DMS153 (cell line): ENCODE measurements around the gene PPM1N.
A peak's percentile ranks its signal among the peaks of the same experiment; 100 is the strongest.

ENCODE experiments used
- DNase-seq: peaks from one replicate; lab custom pipeline; 2025; lab: John Stamatoyannopoulos, UW

Gene PPM1N

DNA sequence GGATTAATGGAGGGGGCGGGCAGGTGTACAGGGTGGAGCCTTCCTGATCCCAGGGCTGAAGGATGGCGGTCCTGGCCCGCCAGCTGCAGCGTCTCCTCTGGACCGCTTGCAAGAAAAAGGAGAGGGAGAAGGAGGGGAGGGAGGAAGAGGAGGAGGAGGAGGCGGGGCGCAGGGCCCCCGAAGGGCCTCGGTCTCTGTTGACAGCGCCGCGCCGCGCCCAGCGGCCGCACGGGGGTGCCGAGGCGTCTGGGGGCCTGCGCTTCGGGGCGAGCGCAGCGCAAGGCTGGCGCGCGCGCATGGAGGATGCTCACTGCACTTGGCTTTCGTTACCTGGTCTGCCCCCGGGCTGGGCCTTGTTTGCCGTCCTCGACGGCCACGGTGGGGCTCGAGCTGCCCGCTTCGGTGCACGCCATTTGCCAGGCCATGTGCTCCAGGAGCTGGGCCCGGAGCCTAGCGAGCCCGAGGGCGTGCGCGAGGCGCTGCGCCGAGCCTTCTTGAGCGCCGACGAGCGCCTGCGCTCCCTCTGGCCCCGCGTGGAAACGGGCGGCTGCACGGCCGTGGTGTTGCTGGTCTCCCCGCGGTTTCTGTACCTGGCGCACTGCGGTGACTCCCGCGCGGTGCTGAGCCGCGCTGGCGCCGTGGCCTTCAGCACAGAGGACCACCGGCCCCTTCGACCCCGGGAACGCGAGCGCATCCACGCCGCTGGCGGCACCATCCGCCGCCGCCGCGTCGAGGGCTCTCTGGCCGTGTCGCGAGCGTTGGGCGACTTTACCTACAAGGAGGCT is at the start of gene PPM1N:
Gene PPM1N, plus strand, starts transcription at position 33 of the 785 bp plus-strand sequence. Its CDS starts 30 bp downstream, at position 63.
- peak; percentile 2 for DNase-seq

GRCh38 chr19:45448887-45449299 is 49.4 kb upstream of the PPM1N start:
- DNase-seq = peak; percentile 58

- DNase-seq = no peak
These were observed 48.3 kb upstream of the PPM1N start for GRCh38 chr19:45450012-45450333.

GRCh38 chr19:45451131-45451849 is 47.0 kb upstream of the PPM1N start:
- no peak for DNase-seq

DNA sequence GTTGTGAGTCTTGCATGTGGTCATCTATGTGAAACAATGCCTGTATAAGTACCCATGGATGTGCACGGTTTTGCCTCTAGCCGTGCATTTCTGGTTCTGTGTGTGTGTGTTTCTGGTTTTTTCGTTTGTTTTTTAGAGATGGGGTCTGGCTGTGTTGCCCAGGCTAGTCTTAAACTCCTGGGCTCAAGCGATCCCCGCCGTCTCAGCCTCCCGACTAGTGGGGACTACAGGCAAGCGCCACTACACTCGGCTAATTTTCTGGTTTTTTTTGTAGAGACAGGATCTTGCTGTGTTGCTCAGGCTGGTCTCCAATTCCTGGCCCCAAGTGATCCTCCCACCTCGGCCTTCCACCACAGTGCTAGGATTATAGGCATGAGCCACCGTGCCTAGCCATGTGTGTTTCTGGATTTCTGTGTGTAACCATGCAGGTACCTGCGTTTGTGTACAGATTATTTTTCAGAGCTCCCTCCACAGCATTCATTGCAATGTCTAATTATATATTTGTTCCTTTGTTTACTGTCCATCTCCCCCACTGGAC is 46.3 kb upstream of the PPM1N start:
- no peak for DNase-seq

- peak; percentile 78 for DNase-seq
These were observed 42.3 kb upstream of the PPM1N start for GRCh38 chr19:45455707-45456499.

- DNase-seq = no peak
These were observed 41.8 kb upstream of the PPM1N start for GRCh38 chr19:45456500-45456815.

DNA sequence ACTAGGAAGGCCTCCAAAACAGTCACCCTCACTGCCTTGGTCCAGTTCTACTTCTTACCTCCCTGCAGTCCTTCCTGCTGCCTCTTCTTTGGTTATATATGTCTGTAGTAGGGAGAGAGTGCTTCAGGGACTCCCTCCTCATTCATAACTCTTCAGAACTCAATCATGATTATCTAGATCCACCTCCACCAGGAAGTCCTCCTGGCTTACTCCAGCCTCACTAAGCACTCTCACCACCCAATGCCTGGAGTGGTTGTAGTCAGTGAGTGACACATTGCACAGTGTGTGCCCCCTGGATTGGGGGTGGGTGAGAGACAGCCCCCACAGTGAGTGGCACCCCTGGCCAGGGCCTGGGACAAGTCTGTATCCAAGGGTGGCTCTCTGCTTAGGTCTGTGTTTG is 40.5 kb upstream of the PPM1N start:
- DNase-seq = no peak

GRCh38 chr19:45460807-45461347 is 37.4 kb upstream of the PPM1N start:
- DNase-seq = no peak

- no peak for DNase-seq
These were observed 36.1 kb upstream of the PPM1N start for GRCh38 chr19:45462174-45462573.

GRCh38 chr19:45463241-45463640 is 35.0 kb upstream of the PPM1N start:
- DNase-seq = no peak

DNA sequence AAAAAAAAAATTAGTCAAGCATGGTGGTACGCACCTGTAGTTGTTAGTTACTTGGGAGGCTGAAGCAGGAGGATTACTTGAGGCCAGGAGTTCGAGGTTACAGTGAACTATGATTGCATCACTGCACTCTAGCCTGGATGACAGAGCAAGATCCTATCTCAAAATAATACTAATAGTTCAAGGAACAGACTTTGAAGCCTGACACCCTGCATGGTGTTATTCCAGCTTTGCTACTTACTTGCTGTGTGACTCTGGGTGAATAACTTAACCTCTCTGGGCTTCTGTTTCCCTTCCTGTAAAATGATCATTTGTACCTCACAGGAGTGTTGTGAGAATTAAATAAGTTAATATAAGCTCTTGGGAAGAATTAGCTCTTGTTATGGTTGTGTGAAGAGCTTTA is 34.0 kb upstream of the PPM1N start:
- no peak for DNase-seq

GRCh38 chr19:45464852-45465441 is 33.3 kb upstream of the PPM1N start:
- DNase-seq = no peak

DNA sequence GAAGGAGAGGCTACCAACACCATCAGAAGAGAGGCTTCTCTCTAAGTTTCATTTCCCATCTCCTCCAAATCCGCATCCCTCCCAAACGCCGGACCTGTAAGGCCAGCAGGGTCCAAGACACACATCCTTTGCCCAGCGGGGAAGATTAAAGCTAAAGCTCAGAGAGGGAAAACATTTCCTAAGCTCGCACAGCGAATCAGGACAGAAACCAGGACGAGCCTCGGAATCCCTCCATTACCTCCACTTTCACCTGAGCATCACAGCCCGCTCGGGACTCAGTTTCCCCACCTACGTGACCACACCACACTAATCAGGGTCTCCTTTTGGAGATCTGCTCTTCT is 31.2 kb upstream of the PPM1N start:
- DNase-seq = no peak

DNA sequence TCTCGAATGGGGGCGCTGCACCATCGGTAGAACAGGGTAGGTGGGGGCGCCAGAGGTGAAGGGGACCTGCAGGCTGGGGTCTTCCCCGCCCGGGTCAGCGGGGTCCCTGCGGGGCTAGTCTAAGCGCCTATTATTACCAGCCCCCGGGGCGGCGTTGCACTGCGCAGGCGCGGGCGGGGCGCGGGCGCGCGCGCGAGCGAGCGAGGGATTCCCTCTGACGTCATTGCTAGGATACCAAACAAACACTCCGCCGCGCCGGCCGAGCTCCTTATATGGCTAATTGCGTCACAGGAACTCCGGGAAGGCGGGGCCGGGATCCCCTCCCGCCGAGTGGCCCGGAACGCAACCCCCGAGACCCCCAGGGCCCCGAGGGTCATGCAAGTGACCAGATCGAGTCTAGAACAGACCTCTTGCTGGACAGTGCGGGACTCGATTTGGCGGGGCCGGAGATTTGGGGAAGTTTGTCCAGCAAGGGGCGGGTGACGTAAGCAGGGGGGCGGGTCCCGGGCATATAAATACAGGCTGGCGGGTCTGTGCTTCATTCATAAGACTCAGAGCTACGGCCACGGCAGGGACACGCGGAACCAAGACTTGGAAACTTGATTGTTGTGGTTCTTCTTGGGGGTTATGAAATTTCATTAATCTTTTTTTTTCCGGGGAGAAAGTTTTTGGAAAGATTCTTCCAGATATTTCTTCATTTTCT is 30.6 kb upstream of the PPM1N start, which contains the start of gene FOSB:
Gene FOSB, plus strand, starts transcription at position 541 of the 703 bp plus-strand sequence. CDS start 591 bp downstream, outside the sequence.
- DNase-seq = peak; percentile 82

GRCh38 chr19:45468159-45468651 is 30.0 kb upstream of the PPM1N start:
- no peak for DNase-seq

- DNase-seq = no peak
These were observed 29.5 kb upstream of the PPM1N start for GRCh38 chr19:45468803-45469131.

- DNase-seq = peak; percentile 90
These were observed 28.9 kb upstream of the PPM1N start for GRCh38 chr19:45469132-45469944.

- DNase-seq = no peak
These were observed 28.1 kb upstream of the PPM1N start for GRCh38 chr19:45469945-45470761.

- DNase-seq = no peak
These were observed 27.5 kb upstream of the PPM1N start for GRCh38 chr19:45470762-45471081.
